GM19452 (cell line): ENCODE results near the gene PXK.
"Not testable (repeated sequence)": the region's sequence is repeated elsewhere in the genome, so short reads cannot be mapped to it uniquely, and the experiment has no call there.

Experiments used
- ATAC-seq: cut with Tn5 transposase; IDR thresholded peaks from one replicate; pipeline ENCODE4 v1.9.1; 2021; ENCODE audit not compliant: unreplicated experiment

The PXK gene

DNA sequence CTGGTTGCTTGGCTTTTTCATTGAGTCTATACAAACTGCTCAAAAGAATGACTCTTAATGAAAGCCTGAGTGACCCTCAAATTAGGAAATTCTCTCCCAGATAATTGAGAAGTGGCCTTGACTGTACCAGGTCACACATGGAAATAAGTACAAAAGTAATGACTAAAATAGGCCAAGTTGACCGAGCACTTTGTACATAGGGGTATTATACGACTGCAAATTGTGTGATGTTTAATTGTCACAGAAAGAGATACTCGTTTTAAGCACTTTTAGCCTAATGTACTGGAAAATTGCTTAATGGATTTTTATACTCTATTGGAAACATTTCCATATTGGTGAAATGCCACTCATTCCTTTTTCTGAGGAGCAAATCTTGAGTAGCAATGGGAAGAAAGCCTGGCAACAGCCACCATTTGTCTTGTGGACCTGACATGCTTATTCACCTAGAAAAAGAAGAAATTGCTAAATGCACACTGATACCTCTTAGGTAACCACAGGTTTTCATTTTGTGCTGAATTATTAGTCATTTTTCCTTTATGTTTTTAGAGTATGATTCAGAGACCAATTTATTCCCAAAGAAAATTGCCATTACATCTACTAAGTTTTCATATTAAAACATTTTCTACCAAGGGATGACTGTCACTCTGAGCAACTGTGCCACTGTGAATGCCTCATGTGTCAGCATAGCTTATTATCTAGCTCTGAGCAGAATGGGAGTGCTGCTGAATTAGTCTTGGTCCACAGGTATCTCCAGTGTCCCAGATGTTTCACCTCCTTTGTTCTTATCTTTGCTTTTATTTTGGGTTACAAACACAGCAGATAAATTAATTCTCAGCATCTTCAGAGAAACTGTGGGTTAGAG, 8.9 kb upstream of the PXK start:
- no peak for ATAC-seq

DNA sequence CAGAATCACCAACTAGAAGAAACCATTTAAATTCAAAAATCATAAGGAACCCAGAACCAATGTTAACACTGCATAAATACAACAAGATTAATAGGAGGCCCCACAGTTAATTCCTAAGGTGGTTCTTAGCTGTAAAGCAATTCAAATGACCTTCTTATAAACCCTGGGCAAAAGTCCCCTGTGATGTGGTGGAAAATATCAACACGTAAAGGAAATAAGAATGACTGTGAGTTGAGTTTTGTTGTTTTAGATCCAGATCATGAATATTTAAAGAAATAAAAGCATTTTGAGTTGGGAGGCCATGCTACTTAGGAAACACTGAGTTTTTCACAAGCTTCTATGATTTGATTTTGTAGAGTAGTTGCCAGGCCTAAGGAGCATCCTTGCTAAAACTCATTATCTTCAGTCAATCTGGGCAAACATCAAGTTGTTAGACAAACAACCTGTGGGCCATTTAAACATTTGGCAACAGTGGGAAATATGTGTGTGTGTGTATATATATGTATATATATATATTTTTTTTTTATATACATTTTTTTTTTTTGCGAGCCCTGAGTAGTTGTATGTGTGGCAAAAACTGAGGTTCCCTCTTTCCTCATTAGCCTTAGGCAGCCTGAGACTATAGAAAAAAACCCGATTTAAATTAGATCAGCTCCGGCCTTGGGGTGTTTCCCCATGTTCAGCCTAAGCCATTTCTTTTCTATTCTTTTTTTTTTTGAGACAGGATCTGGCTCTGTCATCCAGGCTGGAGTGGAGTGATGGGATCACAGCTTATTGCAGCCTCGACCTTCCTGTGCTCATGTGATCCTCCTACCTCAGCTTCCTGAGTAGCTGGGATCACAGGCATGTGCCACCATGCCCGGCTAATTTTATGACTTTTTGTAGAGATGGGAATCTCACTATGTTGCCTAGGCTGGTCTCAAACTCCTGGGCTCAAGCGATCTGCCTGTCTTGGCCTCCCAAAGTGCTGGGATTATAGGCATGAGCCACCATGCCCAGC, 8.0 kb upstream of the PXK start:
- no peak for ATAC-seq

DNA sequence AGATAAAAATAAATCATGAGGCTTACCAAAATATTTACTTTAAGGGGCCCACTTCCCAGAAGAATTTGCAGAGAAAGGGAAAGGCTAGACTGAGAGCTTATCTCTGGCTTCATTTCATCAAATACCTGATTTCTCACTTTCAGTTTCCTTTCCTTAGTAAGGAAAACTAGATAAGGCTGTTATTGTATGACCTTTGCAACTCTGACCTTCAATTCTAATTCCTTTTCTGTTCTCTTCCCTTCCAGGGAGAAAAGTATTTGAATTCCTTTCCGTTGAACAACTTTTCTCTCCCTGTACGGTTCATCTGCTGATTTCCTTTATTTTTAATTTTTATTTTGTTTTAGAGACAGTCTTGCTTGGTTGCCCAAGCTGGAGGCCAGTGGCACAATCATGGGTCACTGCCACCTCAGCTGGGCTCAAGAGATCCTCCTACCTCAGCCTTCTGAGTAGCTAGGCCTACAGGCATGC, 7.1 kb upstream of the PXK start:
- no peak for ATAC-seq

DNA sequence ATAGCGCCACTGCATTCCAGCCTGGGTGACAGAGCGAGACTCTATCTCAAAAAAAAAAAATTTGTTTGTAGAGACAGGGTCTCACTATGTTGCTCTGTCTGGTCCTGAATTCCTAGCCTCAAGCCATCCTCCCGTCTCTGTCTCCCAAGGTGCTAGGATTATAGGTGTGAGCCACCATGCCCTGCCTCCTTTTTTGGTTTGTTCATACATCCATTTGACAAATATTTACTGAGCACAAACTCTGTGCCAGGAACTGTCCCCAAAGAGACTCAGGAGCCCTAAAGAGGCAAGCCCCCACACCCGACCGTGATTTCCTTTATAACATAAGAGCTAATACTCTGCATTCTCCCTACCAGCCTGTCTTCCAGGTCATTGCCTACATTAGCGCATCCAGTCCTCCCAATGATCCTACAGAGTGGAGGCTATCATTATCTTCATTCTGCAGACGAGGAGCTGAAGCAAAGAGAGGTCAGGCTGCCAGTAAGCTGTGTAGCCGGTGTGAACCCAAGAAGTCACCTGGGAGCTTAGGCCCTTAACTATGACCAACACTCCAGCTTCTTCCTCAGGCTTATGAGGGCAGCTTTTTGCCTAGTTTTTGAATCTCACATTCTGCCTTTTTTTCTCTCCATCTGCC, 6.3 kb upstream of the PXK start:
- ATAC-seq, result no peak

DNA sequence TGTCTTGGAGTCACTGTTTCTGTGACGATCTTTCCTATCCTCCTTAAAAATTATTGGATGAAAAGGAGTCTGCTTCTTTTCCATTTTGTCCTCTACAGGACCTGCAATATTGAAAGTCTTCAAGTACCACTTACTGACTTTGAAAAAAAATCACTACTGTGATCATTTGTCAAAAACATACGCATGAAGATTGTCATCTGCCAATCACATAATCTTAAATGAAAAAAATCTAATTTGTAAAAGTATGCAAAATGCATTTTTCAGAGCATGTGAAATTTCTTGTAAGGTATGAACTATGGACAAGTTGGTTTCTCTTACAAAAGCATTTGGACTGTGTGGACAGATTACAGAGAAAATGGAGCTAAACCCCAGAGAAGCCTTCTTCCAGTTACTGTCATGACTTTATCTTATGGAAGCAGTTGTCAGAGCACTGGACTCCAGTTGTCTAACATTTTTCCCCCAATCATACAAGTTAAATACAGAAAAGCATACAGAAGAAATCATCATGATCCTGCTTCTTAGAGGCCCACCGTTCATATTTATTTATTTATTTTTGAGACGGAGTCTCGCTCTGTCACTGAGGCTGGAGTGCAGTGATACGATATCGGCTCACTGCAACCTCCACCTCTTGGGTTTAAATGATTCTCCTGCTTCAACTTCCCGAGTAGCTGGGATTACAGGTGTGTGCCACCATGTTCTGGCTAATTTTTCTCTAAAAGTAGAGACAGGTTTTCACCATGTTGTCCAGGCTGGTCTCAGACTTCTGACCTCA, 3.4 kb upstream of the PXK start:
- ATAC-seq, result no peak

DNA sequence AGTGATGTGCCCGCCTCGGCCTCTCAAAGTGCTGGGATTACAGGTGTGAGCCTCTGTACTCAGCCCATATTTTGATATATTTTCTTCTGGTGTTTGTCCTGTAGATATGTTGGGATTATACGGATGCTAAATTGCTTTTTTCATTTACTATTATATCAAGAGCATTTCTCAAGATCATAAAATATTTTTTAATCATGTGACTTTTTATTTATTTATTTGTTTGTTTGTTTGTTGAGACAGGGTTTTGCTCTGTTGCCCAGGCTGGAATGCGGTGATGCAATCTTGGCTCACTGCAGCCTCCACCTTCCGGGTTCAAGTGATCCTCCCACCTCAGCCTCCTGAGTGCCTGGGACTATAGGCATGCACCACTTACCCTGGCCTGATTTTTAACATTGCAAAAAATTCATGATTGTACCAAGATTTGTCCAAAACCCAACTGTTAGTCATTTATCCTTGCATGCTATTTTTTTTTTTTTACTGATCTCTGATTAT, 2.7 kb upstream of the PXK start:
- ATAC-seq, result no peak

DNA sequence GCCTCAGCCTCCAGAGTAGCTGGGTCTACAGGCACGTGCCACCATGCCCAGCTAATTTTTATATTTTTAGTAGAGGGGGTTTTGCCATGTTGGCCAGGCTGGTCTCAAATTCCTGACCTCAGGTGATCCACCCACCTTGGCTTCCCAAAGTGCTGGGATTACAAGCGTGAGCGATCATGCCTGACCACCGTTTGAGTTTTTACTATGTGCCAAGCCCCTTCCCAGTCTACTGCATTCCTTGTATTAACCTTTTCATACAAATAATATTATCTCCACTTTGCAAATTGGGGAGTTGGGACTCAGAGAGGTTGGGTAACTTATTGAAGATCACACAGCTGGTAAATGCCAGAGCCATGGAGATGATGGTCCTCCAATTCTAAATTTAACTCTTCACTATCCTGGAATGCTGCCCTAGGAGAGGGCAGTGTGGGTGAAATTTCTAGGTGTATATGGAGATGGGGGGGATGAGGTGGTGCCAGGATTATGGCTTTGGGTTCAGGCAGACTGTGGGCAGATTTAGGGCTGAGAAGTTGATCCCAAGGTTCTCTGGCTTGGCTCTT, 1.0 kb upstream of the PXK start:
- no peak for ATAC-seq

DNA sequence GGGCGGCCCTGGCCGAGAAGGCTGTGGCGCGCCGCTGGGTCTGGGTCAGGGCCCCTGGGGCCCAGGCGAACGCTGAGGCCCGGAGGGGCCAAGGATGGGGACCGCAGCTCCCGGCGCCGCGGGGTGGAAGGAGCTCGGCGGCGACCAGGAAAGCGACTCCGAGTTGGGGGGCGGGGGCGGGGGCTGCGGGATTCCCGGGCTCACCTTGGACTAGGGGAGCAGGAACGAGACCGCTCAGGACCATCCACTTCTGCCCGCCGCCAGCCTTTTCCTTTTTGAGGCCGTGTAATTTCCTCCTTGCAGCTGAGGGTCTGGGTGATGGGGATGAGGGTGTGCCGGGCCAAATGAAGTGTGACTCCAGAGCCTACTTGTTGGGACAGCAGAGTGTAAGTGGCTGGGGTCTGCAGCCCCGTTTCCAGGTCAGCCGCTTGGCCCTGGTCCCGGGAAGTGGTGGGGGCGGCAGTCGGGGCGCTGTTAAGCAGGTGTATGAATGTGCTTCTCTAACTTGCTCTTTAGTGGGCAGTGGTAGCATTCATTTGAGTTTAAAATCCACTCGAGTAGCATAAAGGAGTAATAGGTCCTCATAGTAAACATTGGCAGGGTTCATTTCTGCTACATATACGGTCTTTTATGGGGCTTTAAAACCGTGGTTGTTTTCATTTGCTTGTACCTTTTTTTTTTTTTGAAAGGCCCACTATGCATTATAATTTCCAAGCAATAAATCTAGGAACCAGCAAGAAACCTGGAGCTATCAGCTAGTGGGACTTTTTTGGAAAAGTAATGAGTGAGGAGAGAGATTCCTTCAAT, 717 bp downstream of the PXK start:
- peak; percentile 31 for ATAC-seq

DNA sequence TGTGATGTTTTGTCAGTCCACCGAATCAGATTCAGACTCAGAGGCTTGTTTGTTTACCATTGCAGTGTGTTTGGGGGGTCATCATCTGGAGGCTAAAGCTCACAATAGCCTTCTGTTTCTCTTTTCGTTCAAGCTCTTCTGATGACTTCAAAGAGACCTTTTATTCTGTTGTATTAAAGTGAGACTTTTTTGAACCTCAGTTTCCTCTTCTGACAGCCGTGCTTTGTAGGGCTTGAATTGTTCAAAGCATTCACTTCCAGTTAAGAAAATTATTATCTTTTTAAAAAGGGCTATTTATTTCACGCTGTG, 1.3 kb downstream of the PXK start:
- ATAC-seq, result no peak

DNA sequence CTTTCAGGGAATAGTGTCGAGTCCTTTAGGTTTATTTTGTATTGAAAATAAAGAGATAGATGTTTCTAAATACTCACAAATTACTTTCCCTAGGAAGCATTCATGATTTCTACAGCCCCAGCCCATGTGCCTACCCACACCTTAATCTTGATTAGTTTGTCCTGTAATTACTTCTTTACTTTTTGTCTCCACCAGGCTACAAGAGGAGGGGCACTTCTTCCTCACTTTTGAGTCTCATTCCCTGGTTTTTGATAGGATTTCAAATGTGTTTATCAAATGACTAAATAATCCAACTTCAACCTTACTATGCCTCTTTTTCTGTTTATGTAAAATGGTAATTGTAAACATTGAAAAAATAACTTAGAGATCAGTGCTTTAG, 1.8 kb downstream of the PXK start:
- ATAC-seq, result no peak

DNA sequence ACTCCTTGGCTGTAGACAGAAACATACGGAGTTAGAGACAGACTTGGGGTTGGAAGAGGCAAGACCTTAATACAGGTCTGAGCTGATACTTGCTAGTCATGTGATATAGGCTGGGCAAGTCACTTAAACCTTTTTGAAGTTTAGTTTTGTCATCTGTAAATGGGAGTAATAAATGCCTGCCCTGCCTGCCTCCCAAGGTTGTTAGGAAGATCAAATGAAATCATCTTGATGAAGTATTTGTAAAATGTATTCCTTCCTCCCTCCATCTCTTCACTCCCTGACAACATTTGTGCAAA, 2.9 kb downstream of the PXK start:
- no peak for ATAC-seq

DNA sequence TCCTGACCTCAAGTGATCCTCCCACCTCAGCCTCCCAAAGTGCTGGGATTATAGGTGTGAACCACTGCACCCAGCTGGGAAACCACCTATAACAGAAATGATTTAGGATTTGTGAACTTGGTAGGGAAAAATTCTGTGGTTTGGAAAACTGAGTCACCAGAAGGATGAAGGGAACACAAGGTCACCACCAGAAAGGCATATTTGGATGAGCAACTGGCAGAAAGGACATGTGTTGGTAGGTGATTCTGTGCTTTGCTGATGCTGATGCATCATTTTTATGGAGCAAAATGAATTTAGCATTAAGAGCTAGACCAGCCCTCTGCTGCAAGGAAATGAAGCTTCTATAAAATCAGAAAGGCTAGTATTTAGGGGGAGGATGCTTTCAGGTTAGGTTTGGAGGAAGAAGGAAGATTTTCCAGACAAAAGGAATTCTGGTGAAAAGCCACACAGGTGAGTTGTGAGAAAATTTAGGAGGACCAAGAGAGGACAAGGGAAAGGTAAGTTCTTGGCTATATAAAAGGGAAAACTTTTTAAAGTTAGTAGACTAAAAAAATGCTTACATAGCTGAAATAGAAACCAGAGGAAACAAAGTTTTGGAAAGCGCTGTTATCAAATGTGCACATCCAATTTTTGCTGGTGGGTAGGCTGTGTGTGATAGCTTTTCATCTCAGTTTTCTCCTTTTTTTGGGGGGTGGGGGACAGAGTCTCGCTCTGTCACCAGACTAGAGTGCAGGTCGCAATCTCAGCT, 3.6 kb downstream of the PXK start:
- no peak for ATAC-seq

DNA sequence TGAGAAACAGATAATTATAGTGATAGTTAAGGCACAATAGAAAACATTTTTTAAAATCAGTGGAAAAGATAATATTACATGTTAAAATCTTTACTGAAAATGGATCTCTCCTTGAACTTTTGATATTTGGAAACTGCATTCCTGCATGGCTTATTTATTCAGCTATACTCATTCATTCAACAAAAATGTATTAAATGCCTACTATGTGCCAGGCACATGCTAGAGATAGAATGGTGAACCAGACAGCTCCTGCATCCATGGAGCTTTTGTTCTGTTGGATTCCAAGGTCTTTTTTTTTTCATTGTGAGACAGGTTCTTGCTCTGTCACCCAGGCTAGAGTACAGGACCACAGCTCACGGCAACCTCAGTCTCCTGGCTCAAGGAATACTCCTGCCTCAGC, 4.5 kb downstream of the PXK start:
- no peak for ATAC-seq

DNA sequence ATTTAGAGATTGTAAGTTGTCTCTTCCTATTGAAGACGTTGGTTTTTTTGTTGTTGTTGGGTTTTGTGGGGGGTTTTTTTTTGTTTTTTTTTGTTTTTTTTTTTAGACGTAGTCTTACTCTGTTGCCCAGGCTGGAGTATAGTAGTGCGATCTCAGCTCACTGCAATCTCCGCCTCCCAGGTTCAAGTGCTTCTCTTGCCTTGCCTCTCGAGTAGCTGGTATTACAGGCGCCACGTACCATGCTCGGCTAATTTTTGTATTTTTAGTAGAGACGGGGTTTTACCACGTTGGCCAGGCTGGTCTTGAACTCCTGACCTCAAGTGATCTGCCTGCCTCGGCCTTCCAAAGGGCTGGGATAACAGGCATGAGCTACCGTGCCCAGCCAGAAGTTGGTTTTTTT, 6.5 kb downstream of the PXK start:
- not testable (repeated sequence) for ATAC-seq

DNA sequence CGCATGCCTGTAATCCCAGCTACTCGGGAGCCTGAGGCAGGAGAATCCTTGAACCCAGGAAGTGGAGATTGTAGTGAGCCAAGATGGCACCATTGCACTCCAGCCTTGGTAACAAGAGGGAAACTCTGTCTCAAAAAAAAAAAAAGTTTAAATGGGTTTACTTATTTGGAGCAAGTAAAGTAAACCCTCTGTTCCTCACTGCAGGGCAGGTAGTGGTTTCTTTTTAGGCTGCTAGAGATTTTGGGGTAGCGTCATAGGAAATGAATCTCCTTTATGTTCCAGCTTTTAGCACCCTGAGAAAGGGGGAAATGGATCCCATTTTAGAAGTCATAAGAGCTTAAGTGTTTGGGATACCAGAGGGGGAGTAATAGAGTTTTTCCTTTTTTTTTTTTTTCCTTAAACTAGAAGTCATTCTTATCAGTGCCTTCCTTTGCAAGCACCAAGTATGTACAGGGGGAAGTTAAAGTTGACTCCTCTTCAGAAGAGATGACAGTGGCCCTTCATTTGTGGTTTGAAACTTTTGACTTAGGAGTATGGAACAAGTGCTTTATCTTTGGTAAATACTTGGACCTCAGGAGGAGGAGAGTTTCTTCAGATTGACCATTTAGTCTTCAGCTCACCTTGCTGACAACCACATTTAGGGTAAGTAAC, 8.0 kb downstream of the PXK start:
- ATAC-seq, result no peak

DNA sequence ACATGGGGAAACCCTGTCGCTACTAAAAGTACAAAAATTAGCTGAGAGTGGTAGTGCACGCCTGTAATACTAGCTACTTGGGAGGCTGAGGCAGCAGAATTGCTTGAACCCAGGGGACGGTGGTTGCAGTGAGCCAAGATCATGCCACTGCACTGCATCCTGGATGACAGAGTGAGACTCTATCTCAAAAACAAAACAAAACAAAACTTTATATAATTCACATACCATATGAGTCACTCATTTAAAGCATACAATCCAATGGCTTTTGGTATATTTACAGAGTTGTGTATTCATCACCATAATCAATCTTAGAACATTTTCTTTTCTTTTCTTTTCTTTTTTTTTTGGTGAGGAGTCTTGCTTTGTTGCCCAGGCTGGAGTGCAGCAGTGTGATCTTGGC, 8.7 kb downstream of the PXK start:
- no peak for ATAC-seq

DNA sequence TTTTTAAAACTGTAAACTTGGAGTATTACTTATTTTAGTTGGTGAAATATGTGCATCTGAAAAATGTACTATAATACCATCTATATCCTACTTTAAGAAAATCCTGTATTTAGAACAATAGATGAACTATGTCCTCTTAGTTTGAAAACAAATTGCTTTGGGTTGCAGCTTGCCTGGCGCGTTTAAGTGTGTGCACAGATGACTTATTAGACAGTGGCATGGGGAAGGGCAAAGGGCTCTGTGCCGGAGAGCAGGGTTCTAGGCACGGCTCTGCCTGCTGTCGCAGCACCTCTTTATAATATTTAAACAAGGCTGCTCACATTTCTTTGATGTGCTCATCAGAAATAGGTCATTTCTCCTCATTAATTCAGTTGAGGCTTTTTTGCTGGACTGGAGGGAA, 10.0 kb downstream of the PXK start:
- ATAC-seq, result no peak

DNA sequence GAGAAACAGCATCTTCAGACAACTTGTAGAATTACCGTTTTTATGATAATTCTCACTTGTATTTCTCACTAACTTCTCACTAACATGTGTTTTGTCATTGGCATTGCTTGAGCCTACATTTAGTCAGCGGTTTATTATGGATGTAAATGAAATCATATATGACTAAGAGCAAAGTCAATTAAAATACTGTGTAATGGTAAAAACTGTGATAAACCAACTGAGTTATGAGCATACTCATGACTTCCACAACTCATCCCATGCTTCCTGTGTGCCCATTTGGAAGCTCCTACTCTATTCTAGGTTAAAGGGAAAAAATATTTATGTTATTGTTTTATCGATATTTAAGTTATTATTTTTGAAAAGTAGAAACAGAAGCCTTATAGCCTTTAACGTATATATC, 12.8 kb downstream of the PXK start:
- no peak for ATAC-seq

DNA sequence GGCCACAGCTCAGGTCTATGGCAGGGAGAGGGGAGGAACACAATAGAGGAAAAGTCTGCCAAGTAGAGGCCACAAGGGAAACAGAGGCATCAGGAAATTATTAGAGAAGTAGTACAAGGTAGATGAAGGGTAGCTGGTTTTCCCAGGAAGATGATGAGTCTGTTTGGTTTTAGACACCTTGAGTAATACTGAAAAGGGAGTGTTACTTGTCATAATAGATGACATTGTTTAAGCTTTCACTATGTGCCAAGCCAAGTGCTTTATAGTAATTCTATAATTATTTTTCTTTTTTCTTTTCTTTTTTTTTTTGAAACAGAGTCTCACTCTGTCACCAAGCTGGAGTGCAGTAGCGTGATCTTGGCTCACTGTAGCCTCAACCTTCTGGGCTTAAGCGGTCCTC, 13.7 kb downstream of the PXK start:
- ATAC-seq, result no peak
